ENCODE results near the gene SHOC1. TPM values are rescaled to one million over a fixed set of nuclear protein-coding genes. Genes with fewer than 3 reads are reported as not detected.

The SHOC1 gene
- polyA plus RNA-seq, 1 of the 3 experiments (the other 2 are of a cell fraction) = not detected

GRCh38 chr9:111783424-111783823 is 11.3 kb downstream of the SHOC1 start:
- H2AFZ ChIP-seq (ENCODE audit: low read depth) = no peak overlapping the region
- H3K79me2 ChIP-seq (ENCODE audit: insufficient read depth) = no peaks in the 10 kb centered on the region
- TF ChIP-seq RFX5 (IDR thresholded peaks at IDR 0.05; ENCODE audit: low read length) (no peak), IRF3 (IDR thresholded peaks at IDR 0.05; ENCODE audit: low read depth, low read length) (no peak), NRF1 (IDR thresholded peaks at IDR 0.05; ENCODE audit: low read depth, low read length) (no peak), RCOR1 (IDR thresholded peaks at IDR 0.05; ENCODE audit: low read length) (no peak), ZBTB33 (IDR thresholded peaks at IDR 0.05; ENCODE audit: borderline replicate concordance, low read depth) (no peak), RAD21 (IDR thresholded peaks at IDR 0.05; ENCODE audit: low read length) (no peak), JUND (IDR thresholded peaks at IDR 0.05) (no peak), MXI1 (IDR thresholded peaks at IDR 0.05; ENCODE audit: low read depth, low read length) (no peak), CHD2 (IDR thresholded peaks at IDR 0.05; ENCODE audit: low read length, partially characterized antibody) (no peak), USF1 (IDR thresholded peaks at IDR 0.05; ENCODE audit: borderline replicate concordance, low read depth) (no peak), FOXM1 (IDR thresholded peaks at IDR 0.05; ENCODE audit: low read depth) (no peak), EZH2phosphoT487 (IDR thresholded peaks at IDR 0.05; ENCODE audit: borderline replicate concordance, low read depth) (no peak), SMC3 (IDR thresholded peaks at IDR 0.05; ENCODE audit: low read depth, low read length) (no peak), SIN3A (IDR thresholded peaks at IDR 0.05; ENCODE audit: borderline replicate concordance, low read depth, low read length) (no peak), GATA2 (CRISPR knock-in tag; IDR thresholded peaks at IDR 0.05) (no peak), CTCF (IDR thresholded peaks at IDR 0.05) (no peak), TAF1 (IDR thresholded peaks at IDR 0.05; ENCODE audit: borderline replicate concordance, low read depth, low read length) (no peak), TEAD4 (IDR thresholded peaks at IDR 0.05; ENCODE audit: borderline replicate concordance, insufficient read depth) (no peak), FOXJ3 (CRISPR knock-in tag; IDR thresholded peaks at IDR 0.05) (no peak)
- ChIA-PET CTCF (interaction anchor here (1.6 kb wide), 1 partner anchor 23 kb away, joined by 4 read pairs; no protein-coding TSS in a partner anchor), POLR2A (no interaction called here)
- H3K36me3 ChIP-seq (replicated peaks in 1 of 2; ENCODE audit: control insufficient read depth in 1 of 2, insufficient read depth in 2 of 2, low read length in 1 of 2) = no peaks in the 10 kb centered on the region
- WGBS (ENCODE audit: low lambda C conversion rate) = 94% methylated on average over 2 of the region's 2 CpGs
- H3K4me1 ChIP-seq (ENCODE audit: control insufficient read depth in 1 of 2, insufficient read depth in 2 of 2, low read depth in 1 of 2, low read length in 1 of 2) = no peaks in the 10 kb centered on the region
- no peaks in the 10 kb centered on the region for H4K20me1 ChIP-seq (ENCODE audit: insufficient read depth)
- H3K4me2 ChIP-seq = no peak overlapping the region
- H3K27me3 ChIP-seq (ENCODE audit: insufficient read depth) = no peaks in the 10 kb centered on the region
- H3K9ac ChIP-seq = no peak overlapping the region
- DNase-seq = no peak
- H3K9me3 ChIP-seq = 0 out of 2 replicates have a peak, but pooled peaks cover 4% of the 10 kb centered on the region
- H3K9me2 ChIP-seq = no peaks in the 10 kb centered on the region
- H3K4me3 ChIP-seq (ENCODE audit: low read depth in 2 of 2, low read length in 1 of 2) = no peak overlapping the region
- no peak overlapping the region for H3K27ac ChIP-seq (ENCODE audit: low read depth in 2 of 2, low read length in 1 of 2)
- peaks cover 4% of the 10 kb centered on the region for H3F3A ChIP-seq (replicated peaks; ENCODE audit: insufficient read depth)
